HG03558 (cell line): Measurements from ENCODE around the gene SLAMF9.

Experiments used
- ATAC-seq: cut with Tn5 transposase; IDR thresholded peaks from one replicate; pipeline ENCODE4 v1.9.1; 2021; ENCODE audit warnings: moderate number of reproducible peaks; ENCODE audit not compliant: unreplicated experiment; ENCODE audit errors: extremely low read depth

The SLAMF9 gene

GRCh38 chr1:159923203-159924024 is 30.6 kb downstream of the SLAMF9 start:
- ATAC-seq = peak; percentile 20

DNA sequence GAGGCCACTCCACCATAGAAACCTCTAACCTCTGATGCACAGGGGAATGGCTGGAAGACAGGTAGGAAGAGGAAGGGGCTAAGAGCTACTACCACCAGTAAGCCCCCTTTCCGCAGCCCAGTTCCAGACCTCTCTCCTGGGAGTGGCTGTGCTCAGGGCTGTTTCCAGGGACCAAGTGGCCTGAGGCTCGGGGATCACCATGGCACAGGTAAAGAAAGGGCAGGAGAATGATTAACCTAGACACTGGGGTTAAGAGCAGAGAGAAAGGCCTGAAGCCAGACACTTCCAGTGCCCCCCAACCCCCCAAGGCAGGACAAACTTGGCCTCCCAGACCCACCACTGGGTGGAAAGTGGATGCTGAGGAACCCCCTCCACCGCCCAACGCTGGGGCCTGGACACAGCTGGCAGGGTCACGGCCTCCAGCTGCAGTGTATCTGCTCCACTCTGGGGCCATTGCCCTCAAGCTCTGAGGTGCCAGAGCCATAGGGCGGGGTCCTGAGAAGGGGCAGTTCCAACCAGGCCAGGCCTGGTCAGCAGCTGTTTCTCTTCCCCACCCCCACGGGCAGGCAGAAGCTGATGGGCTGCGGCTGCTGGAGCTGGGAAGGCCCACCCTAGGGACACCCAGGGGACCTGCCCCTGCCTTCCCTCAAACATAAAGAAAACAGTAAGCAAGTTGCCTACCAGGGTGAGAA is 31.4 kb downstream of the SLAMF9 start:
- ATAC-seq = no peak

- no peak for ATAC-seq
These were observed 32.1 kb downstream of the SLAMF9 start for GRCh38 chr1:159921700-159922504.

- ATAC-seq = peak; percentile 23
These were observed 32.8 kb downstream of the SLAMF9 start for GRCh38 chr1:159921251-159921650.

GRCh38 chr1:159920651-159921050 is 33.4 kb downstream of the SLAMF9 start:
- ATAC-seq = no peak

DNA sequence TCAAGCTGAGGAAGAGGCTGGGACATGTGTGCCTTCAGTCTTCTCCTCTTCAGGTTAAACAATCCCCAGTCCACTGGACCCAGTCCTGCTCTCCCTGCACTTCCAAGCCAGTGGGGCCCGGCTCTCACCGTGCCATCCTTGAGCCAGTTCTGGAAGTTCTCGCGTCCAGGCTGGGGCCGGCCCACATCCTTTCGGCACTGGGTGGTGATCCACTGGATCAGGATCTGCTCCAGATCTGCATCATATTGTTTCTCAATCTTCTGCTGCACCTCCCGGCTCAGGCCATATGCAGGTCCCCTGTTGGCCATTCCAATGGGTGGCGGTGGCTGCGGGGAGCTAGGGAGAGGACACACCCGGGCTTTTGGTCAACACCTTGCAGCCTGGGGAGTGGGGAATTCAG is 33.8 kb downstream of the SLAMF9 start:
- no peak for ATAC-seq

- ATAC-seq = no peak
These were observed 34.7 kb downstream of the SLAMF9 start for GRCh38 chr1:159919236-159919865.

DNA sequence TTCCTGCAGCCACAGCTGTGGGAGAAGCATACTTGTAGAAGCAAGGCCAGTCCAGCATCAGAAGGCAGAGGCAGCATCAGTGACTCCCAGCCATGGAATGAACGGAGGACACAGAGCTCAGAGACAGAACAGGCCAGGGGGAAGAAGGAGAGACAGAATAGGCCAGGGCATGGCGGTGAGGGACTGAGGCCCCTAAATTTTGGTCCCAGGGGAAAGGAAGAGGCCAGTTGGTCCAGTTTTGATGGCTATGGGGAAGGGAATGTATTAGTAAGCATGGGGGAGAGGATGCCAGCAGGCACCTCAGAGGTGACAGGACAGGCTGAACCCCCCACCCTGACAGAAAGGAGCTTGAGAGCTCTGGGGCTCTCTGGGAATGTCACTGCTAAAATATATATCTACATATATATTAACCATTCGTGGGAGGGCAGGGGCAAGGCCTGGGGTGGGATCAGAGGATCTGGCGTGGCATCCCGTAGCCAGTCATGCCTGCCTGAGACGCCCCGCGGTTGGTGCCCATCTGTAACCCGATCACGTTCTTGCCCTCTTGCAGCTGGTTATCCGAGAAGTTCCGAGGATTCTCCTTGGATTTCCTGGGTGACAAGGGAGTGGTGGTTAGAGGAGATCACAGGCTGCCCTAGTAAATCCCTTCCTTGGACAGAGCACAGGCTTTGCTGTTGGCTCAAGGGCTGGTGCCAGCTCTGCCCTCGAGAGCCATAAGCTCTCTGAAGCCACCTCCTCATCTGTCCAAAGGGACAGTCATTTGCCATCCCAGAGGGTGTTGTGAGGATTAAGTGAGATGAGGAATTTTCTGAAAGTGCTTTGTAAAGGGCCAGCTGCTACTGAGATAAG is 35.5 kb downstream of the SLAMF9 start:
- ATAC-seq = no peak

DNA sequence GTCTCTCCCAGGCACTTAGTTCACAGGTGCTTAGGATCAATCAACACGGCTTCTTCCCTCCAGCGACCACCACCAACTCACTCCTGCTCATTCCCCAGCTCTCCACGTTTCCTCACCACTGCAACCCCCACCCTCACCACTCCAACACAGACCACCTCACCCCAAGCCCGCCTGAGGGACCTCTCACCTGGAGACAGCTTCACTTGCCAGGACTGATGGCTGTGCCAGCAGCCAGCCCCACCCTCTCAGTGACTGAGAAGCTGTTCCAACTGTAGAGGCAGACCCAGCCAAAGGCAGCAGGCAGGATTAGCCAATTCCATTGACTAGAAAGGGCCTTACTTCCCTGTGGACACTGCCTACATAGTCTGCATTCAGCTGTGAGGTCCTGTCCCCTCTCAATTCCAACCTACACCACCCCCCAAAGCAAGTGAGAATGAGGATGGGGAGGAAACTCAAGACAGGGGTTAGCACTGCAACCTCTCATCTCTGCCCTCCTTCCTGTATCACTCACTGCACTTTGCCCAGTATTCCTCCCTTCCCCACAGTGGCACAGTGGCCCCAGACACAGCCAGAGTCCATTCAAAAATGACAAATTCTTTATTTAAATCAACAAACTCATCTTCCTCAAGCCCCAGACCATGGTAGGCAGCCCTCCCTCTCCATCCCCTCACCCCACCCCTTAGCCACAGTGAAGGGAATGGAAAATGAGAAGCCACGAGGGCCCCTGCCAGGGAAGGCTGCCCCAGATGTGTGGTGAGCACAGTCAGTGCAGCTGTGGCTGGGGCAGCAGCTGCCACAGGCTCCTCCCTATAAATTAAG is 36.3 kb downstream of the SLAMF9 start:
- no peak for ATAC-seq

GRCh38 chr1:159916242-159917051 is 37.6 kb downstream of the SLAMF9 start:
- ATAC-seq = no peak

DNA sequence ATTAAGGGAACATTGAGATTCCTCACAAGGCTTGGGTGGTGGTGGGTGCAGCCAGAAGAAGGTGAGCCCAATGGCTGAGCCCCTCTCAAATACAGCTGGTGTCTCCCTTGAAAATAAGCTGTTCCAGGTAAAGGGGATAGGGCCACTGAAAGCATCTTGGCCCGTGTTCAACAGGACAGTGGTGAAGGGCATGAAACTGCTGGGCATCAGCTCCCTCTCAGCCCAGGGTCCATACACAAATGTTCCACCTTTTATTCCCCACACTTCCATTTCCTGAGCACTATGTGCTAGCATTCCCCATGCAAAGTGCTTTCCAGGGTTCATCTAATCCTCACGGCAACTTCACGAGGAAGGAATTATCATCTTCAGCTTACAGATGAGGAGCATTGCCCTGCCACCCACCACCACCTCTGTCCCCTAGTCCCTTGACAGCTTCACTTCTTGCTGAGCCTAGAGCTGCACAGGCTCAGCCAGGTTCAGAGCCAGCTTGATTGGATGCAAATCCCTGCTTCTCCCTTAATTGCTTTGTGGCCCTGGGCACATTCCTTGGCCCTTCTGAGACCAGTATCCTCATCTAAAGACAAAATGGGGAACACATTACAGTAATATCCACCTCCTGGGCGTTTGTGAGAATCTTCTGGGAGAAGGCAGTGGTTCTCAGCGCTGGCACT is 38.3 kb downstream of the SLAMF9 start:
- ATAC-seq = no peak

DNA sequence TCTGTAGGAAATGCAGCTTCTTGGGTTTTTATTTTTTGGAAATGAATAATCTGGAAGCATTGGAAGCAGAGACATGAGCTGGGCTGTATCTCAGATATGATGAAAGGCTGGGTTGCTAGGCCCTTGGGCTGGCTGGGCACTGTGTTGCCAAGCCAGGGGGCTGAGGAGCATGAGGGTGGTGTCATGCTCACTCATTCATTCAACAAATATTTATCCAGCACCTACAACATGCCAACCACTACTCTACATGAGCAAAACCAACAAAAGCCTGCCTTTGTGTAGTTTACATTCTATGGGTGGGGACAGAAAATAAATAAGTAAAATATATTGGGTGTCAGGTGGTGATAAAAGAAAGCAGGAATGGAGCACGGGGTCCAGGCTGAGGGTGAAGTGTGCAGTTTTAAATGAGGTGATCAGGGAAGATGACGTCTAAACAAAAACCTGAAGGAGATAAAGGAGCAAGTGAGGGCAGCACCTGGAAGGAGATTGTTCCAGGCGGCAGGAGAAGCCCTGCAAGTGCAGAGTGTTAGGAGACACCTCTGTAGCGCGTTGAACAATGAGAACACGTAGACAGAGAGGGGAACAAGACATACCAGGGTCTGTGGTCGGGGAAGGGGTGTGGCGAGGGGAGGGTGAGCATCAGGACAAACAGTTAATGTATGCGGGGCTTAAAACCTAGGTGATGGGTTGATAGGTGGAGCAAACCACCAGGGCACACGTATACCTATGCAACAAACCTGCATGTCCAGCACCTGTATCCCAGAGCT is 39.6 kb downstream of the SLAMF9 start:
- no peak for ATAC-seq

DNA sequence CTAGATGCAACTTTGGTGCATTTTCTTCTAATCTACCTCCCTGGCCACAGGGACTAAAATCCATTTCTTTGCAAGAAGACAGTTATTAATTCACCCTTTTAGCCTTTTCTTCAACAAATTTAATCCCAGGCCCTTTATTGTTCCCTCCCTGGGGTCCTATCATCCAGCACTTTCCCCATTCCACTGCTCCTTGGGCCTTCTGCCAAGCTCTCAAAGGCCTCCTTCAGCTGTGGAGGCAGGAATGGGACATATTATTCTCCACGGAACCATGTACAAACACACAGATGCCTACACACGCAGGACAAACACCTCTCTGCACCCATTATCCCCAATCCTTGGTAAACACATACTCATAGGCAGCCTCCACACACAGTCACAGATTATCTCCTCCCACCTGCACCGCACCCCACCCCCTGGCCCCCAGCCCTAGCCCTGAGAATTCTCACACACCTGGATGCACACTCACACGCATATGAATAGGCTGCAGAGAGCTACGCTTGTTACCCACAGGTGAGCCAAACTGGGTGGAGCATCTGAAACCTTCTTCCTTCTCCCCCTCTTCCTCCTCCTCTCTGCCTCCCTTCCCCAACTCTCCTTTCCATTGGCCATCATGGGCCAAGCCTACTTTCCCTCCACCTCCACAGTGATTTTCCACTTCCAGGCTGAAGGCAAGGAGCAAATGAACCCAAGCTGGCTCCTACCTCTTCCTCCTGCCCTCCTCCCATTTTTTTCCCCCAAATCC is 40.4 kb downstream of the SLAMF9 start:
- no peak for ATAC-seq

GRCh38 chr1:159911326-159912070 is 42.5 kb downstream of the SLAMF9 start:
- no peak for ATAC-seq
